CD14-positive monocyte (primary cell): ENCODE data around the gene TP53I13. TPM values are rescaled to one million over a fixed set of nuclear protein-coding genes. Genes with fewer than 3 reads are reported as not detected.

Source experiments
- DNase-seq, 3 donors: peaks; one replicate each; pipeline ENCODE4 v3.0.0-alpha.2; 2011 to 2022
- H2AFZ ChIP-seq: 2 replicates; pipeline ENCODE4 v1.6.0; 2012; ENCODE audit warnings: mild to moderate bottlenecking, low read depth, low read length, inconsistent platforms; ENCODE audit not compliant: insufficient read depth, poor library complexity, severe bottlenecking
- H3K27ac ChIP-seq, 2 donors: 1 replicate in 1 of 2; 2 replicates in 1 of 2; pipeline ENCODE4 v1.5.1; 2012 to 2013; ENCODE audit warnings: low read length in 2 of 2, control low read depth in 1 of 2, inconsistent platforms in 1 of 2, low read depth in 1 of 2, mild to moderate bottlenecking in 1 of 2
- H3K27me3 ChIP-seq, 2 donors: one replicate each; pipeline versions ENCODE4 v1.6.0 to v1.6.1; 2011 to 2013; ENCODE audit warnings: low read length in 2 of 2; ENCODE audit not compliant: control insufficient read depth in 2 of 2, insufficient read depth in 2 of 2
- H3K36me3 ChIP-seq, 2 donors: replicated peaks in 1 of 2; 1 replicate in 1 of 2; 2 replicates in 1 of 2; pipeline versions ENCODE4 v1.5.1 to v1.6.1; 2012 to 2013; ENCODE audit warnings: low read length in 2 of 2, control low read depth in 1 of 2, inconsistent platforms in 1 of 2, mild to moderate bottlenecking in 1 of 2; ENCODE audit not compliant: insufficient read depth in 2 of 2, control insufficient read depth in 1 of 2
- H3K4me1 ChIP-seq, 2 donors: 1 replicate in 1 of 2; 2 replicates in 1 of 2; pipeline versions ENCODE4 v1.5.1 to v1.6.1; 2012 to 2013; ENCODE audit warnings: low read length in 2 of 2, control low read depth in 1 of 2, inconsistent platforms in 1 of 2, mild to moderate bottlenecking in 1 of 2, moderate library complexity in 1 of 2; ENCODE audit not compliant: insufficient read depth in 2 of 2, control insufficient read depth in 1 of 2
- H3K4me2 ChIP-seq: replicated peaks from 2 replicates; pipeline ENCODE3; 2012; ENCODE audit warnings: low read length, moderate library complexity, mild to moderate bottlenecking; ENCODE audit not compliant: poor library complexity, severe bottlenecking; ENCODE audit errors: extremely low read depth
- H3K4me3 ChIP-seq, 3 experiments: fragments of 200-600 bp in 1 of 3; sonication (generic) in 1 of 3; replicated peaks in 1 of 3; 1 replicate in 2 of 3; 2 replicates in 1 of 3; pipeline ENCODE4 v1.5.1; 2011 to 2013; ENCODE audit warnings: low read length in 3 of 3, mild to moderate bottlenecking in 3 of 3, control low read depth in 2 of 3, low read depth in 2 of 3, inconsistent platforms in 1 of 3, moderate library complexity in 1 of 3
- H3K79me2 ChIP-seq: 2 replicates; pipeline ENCODE4 v1.6.0; 2012; ENCODE audit warnings: mild to moderate bottlenecking, control low read depth, inconsistent platforms, low read length, moderate library complexity; ENCODE audit not compliant: insufficient read depth
- H3K9ac ChIP-seq: 2 replicates; pipeline ENCODE4 v1.6.0; 2017; ENCODE audit warnings: low read length, mild to moderate bottlenecking; ENCODE audit not compliant: insufficient read depth, poor library complexity, severe bottlenecking
- H3K9me3 ChIP-seq, 2 donors: replicated peaks in 1 of 2; 1 replicate in 1 of 2; 2 replicates in 1 of 2; pipeline versions ENCODE4 v1.5.1 to v1.6.1; 2012 to 2013; ENCODE audit warnings: low read length in 2 of 2, control low read depth in 1 of 2; ENCODE audit not compliant: control insufficient read depth in 1 of 2, insufficient read depth in 1 of 2
- H4K20me1 ChIP-seq: 2 replicates; pipeline ENCODE4 v1.6.0; 2012; ENCODE audit warnings: mild to moderate bottlenecking, low read length, control low read depth, moderate library complexity; ENCODE audit not compliant: insufficient read depth
- H3K27ac Mint-ChIP-seq, 7 donors: one replicate each; pipeline ENCODE4 v1.8.0; 2020; ENCODE audit warnings: mild to moderate bottlenecking in 7 of 7, mixed read lengths in 7 of 7, moderate library complexity in 6 of 7, inconsistent platforms in 2 of 7
- H3K27me3 Mint-ChIP-seq, 3 donors: one replicate each; pipeline ENCODE4 v1.8.0; 2021 to 2022; ENCODE audit warnings: low read depth in 3 of 3, mild to moderate bottlenecking in 3 of 3, mixed read lengths in 3 of 3, moderate library complexity in 3 of 3, inconsistent platforms in 1 of 3
- H3K36me3 Mint-ChIP-seq, 2 donors: one replicate each; pipeline ENCODE4 v1.8.0; 2020; ENCODE audit warnings: mixed read lengths in 2 of 2, inconsistent platforms in 1 of 2, mild to moderate bottlenecking in 1 of 2
- H3K4me1 Mint-ChIP-seq: one replicate; pipeline ENCODE4 v1.8.0; 2020; ENCODE audit warnings: mild to moderate bottlenecking, mixed read lengths
- H3K4me3 Mint-ChIP-seq, 2 donors: one replicate each; pipeline ENCODE4 v1.8.0; 2020; ENCODE audit warnings: mild to moderate bottlenecking in 2 of 2, mixed read lengths in 2 of 2, moderate library complexity in 1 of 2
- H3K9me3 Mint-ChIP-seq, 7 donors: one replicate each; pipeline ENCODE4 v1.8.0; 2020 to 2022; ENCODE audit warnings: mixed read lengths in 7 of 7, mild to moderate bottlenecking in 6 of 7, moderate library complexity in 6 of 7, inconsistent platforms in 2 of 7
- CTCF ChIP-seq: fragments of 200-600 bp; IDR thresholded peaks from one replicate; pipeline ENCODE4 v1.8.0; 2022; ENCODE audit warnings: antibody characterized with exemption, mild to moderate bottlenecking
- WGBS: methylation state at CpG from one replicate; pipeline ENCODE4 v1.1.5; 2013; ENCODE audit warnings: missing lambda C conversion rate; ENCODE audit not compliant: insufficient coverage; 5-methylcytosine and 5-hydroxymethylcytosine counted together
- intact Hi-C, 2 donors: fragments of 100-400 bp; cut with micrococcal nuclease; formaldehyde crosslinking; loops; one replicate each; pipeline versions ENCODE4 v1.15.0 to v1.15.1; 2023
- polyA plus RNA-seq, 3 donors: library from polyadenylated mRNA; depleted of rRNA in 1 of 3; unstranded in 2 of 3; stranded (reverse) in 1 of 3; fragments of 300-500 nt in 2 of 3; fragments of >200 nt in 1 of 3; fragmentation: Illumina TruSeq in 2 of 3; gene quantifications; 1 replicate in 2 of 3; 2 replicates in 1 of 3; pipeline ENCODE4 v1.2.3, GENCODE V29; 2012 to 2021

The TP53I13 gene
- polyA plus RNA-seq, 3 donors: 9.4 to 58.6 (median 14.4) TPM

- WGBS: 100% methylated on average over 1 of the region's 4 CpGs
- Mint-ChIP-seq H3K27ac (no peak overlapping the region), H3K9me3 (no peaks in the 10 kb centered on the region), H3K36me3 (peaks cover 52 to 74% of the 10 kb centered on the region in 2 donors), H3K4me1 (no peaks in the 10 kb centered on the region), H3K27me3 (no peaks in the 10 kb centered on the region), H3K4me3 (no peak overlapping the region)
- TF ChIP-seq CTCF: no peak
- no peak overlapping the region for H3K9ac ChIP-seq
- no peaks in the 10 kb centered on the region for H3K79me2 ChIP-seq
- no peaks in the 10 kb centered on the region for H3K27me3 ChIP-seq
- intact Hi-C loops: no loop called here
- no peak overlapping the region for H3K4me2 ChIP-seq
- H2AFZ ChIP-seq: no peak overlapping the region
- no peaks in the 10 kb centered on the region for H3K4me1 ChIP-seq
- no peaks in the 10 kb centered on the region for H3K9me3 ChIP-seq
- H3K4me3 ChIP-seq: no peak overlapping the region
- H4K20me1 ChIP-seq: peaks cover 3% of the 10 kb centered on the region
- H3K27ac ChIP-seq: no peak overlapping the region
- peaks cover 48 to 84% of the 10 kb centered on the region in 2 donors for H3K36me3 ChIP-seq
- DNase-seq: no peak
Observed at GRCh38 chr17:29544066-29544465, 24.4 kb upstream of the TP53I13 start.

DNA sequence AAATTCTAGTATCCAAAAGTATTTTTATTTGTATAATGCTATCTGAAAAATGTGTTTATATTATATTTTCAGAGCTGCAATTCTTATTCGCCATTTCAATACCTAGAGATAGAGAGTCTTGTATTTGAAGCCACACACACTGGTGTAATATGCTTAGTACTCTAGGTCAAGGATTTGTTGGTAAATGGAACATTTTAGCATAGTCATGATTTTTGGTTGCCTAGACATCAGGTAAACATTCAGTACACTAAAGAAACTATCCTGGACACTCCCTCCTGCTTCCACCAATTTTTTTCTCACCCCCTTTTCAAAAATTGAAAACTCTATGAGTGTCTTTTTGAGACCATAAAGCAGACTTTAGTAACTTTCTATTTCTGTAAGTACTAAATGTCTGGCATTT is 22.4 kb upstream of the TP53I13 start:
- H3K27ac ChIP-seq: no peak overlapping the region
- H3K4me3 ChIP-seq: no peak overlapping the region
- H3K4me1 Mint-ChIP-seq: no peaks in the 10 kb centered on the region
- intact Hi-C loops: no loop called here
- no peak for DNase-seq
- TF ChIP-seq CTCF: no peak
- no peak overlapping the region for H3K4me2 ChIP-seq
- H3K4me3 Mint-ChIP-seq: no peak overlapping the region
- H3K27me3 ChIP-seq: no peaks in the 10 kb centered on the region
- H3K9me3 ChIP-seq: no peaks in the 10 kb centered on the region
- no CpG with 5 or more reads among the region's 1 CpG for WGBS
- no peaks in the 10 kb centered on the region for H3K4me1 ChIP-seq
- no peak overlapping the region for H3K9ac ChIP-seq
- peaks cover 9% of the 10 kb centered on the region for H4K20me1 ChIP-seq
- H3K9me3 Mint-ChIP-seq: no peaks in the 10 kb centered on the region
- H3K27me3 Mint-ChIP-seq: no peaks in the 10 kb centered on the region
- H3K27ac Mint-ChIP-seq: no peak overlapping the region
- peaks cover 37 to 64% of the 10 kb centered on the region in 2 donors for H3K36me3 ChIP-seq
- peaks cover 38 to 53% of the 10 kb centered on the region in 2 donors for H3K36me3 Mint-ChIP-seq
- H2AFZ ChIP-seq: no peak overlapping the region
- no peaks in the 10 kb centered on the region for H3K79me2 ChIP-seq
